GM19463 (cell line): Measurements from ENCODE around the gene DDA1.
"Not testable (repeated sequence)": the region's sequence is repeated elsewhere in the genome, so short reads cannot be mapped to it uniquely, and the experiment has no call there.

Source experiments
- ATAC-seq: cut with Tn5 transposase; IDR thresholded peaks from one replicate; pipeline ENCODE4 v1.9.1; 2021; ENCODE audit warnings: mild to moderate bottlenecking, moderate library complexity; ENCODE audit not compliant: unreplicated experiment

DDA1 gene

GRCh38 chr19:17309198-17309964 is at the start of gene DDA1:
TSS of gene DDA1 (plus strand) at chr19:17309563. CDS start at chr19:17309655, 92 bp downstream.
- ATAC-seq, result peak; percentile 68

GRCh38 chr19:17259934-17260333 is 49.4 kb upstream of the DDA1 start:
- no peak for ATAC-seq

DNA sequence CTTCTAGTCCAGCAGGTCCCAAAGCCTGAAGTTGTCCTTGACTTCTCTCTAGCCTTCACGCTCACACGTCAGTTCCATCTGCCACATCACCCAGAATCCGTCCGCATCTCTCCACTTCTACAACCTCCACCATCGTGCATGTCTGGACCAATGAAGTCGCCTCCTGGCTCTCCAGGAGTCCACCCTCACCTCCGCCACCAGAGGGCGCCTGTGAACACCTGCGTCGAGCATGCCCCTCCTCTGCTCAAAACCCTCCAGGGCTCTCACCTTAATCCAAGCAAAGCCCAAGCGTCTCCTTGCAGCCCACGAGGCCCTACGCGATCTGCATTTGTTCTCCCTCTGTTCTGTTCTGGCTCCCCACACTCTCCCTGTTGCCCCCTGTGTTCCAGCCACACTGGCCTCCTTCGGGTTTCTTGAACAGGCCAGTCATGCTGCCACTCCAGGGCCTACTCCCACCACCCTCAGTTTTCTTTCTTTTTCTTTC is 48.5 kb upstream of the DDA1 start:
- peak; percentile 76 for ATAC-seq

- no peak for ATAC-seq
Measured at GRCh38 chr19:17262557-17262956, 46.8 kb upstream of the DDA1 start.

- ATAC-seq, result no peak
Measured at GRCh38 chr19:17263712-17264640, 45.4 kb upstream of the DDA1 start.

- no peak for ATAC-seq
Measured at GRCh38 chr19:17264641-17264979, 44.8 kb upstream of the DDA1 start, which contains the start of gene USHBP1. TSS of gene USHBP1 (minus strand) at chr19:17264745. CDS start at chr19:17264299, 446 bp downstream.

DNA sequence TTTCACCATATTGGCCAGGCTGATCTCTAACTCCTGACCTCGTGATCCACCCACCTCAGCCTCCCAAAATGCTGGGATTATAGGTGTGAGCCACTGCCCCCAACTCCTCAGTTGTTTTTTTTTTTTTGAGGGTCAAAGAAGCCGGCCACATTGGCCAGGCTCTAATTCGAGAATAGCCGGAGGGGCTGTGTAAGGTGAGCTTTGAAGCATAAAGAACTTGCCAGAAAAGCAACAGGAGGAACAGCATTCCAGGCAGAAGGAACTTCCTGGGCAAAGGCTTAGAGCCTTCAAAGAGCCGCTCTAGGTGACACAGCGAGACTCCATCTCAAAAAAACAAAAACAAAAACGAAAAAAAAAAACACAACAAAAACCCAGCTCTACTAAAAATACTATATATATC is 43.3 kb upstream of the DDA1 start:
- no peak for ATAC-seq

GRCh38 chr19:17266589-17266974 is 42.8 kb upstream of the DDA1 start:
- peak; percentile 3 for ATAC-seq

DNA sequence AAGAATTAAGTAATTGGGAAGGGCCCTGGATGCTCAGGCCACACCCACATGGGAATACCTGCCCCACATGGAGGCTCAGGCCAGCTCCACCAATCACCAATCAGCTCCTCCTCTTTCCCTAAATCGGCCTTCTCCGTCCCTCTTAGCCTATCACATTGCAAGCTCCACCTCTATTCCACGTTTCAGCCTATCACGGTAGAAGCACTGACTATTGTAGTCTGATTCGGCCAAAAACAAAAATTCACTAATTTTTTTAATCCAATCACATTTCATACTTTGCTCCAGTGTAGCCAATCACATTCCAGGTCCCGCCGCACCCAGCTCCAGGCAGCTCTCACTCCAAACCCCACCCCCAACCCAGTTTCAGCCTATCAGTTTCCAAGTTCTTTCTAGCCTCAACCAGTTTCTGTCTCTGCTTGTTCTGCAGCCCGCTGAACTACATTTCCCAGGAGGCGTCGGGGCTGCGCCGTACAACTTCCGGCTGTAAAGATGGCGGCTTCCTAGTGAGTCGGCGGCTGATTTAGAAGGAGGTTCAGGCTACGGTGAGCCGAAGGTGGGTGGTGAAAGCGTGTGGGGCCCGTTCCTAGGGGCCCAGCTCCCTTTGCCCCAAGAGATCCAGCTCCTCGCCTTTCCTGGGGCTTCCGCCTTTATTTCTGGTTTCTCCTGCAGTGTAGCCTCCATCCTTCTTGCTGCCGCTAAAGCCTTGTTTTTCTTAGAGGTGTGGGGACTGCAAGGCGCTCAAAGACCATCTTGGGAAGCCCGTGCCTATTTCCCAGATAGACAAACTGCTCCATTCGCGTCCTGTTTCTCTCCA is 42.2 kb upstream of the DDA1 start, which contains the start of gene BABAM1:
Gene BABAM1 (plus strand): TSS at position 469 of the 814 bp plus-strand sequence. CDS start 1,364 bp downstream, outside the sequence.
- peak; percentile 89 for ATAC-seq

- no peak for ATAC-seq
Measured at GRCh38 chr19:17268754-17269153, 40.6 kb upstream of the DDA1 start.

DNA sequence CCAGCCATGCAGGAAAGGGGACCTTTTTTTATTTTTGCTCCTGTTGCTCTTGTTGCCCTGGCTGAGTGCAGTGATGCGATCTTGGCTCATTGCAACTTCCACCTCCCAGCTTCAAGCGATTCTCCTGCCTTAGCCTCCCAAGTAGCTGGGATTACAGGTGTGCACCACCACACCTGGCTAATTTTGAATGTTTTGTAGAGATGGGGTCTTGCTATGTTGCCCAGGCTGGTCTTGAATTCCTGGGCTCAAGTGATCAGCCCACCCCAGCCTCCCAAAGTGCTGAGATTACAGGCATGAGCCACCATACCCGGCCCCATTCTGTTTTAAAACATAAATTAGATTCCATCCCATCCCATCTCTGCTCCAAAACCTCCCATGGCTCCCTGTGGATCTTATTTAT is 34.5 kb upstream of the DDA1 start:
- not testable (repeated sequence) for ATAC-seq

DNA sequence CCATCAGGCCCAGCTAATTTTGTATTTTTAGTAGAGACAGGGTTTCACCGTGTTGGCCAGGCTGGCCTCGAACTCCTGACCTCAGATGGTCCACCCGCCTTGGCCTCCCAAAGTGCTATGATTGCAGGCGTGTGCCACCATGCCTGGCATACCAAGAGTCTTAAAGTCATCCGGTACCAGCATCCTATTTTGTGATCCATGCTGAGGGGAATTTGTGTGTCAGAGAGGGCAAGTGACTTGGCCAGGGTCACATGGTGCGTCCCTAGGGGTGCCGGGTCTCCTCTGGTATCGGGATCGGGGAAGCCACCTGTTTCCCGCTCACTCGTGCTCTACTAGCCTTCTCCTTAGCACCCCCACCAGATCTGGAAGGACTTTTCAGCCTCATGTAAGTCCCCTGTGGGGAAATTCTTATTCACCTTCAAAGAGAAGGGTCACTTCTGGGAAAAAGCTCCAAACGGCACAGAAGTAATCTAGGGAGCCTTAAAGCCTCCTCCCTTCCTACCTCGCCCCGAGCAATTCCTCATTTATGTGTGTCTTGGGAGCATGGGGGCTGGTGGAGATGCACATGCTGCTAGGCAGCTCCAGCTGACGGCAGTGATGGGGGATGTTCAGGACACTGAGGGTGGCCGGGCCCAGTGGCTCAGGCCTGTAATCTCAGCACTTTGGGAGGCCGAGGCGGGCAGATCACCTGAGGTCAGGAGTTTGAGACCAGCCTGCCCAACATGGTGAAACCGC is 33.8 kb upstream of the DDA1 start:
- no peak for ATAC-seq

- no peak for ATAC-seq
Measured at GRCh38 chr19:17279436-17279835, 29.9 kb upstream of the DDA1 start.

DNA sequence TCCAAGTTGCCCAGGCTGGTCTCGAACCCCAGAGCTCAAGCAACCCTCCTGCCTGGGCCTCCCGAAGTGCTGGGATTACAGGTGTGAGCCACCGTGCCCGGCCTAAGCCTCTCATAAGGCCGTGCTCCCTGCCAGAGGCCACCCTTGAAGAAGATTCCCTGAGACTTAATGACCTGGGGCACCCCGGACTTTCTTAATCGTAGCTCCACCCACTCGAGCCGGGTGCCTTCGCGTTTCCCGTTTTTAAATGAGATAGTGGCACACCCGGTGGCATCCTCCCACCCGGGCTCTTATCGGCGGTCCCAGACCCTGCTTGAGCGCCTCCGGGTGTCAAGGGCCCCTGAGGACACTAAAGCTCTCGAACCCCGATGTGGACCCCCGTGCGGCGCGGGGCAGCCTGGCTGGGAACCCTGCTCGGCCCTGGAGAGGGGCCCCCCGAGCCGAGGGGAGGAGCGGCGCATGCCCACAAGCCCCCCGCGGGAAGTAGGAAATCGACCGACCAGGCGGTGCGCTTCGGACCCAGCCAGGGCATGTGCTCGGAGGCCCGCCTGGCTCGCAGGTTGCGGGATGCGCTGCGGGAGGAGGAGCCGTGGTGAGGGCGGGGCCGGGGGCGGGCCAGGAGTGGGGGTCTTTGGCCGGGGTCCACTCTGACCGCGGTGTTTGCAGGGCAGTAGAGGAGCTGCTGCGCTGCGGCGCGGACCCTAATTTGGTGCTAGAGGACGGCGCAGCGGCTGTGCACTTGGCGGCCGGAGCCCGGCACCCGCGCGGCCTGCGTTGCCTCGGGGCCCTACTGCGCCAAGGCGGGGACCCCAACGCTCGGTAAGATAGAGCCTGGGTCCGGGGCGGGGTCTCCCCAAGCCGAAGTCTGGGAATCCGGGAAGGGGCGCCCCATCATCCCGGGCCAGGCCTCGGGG is 27.7 kb upstream of the DDA1 start, which contains the start of gene ANKLE1:
Gene ANKLE1 (plus strand): TSS at position 511 of the 914 bp plus-strand sequence. CDS start 20 bp downstream, at position 531.
- ATAC-seq, result no peak

- peak; percentile 70 for ATAC-seq
Measured at GRCh38 chr19:17282488-17283125, 26.8 kb upstream of the DDA1 start.

- ATAC-seq, result no peak
Measured at GRCh38 chr19:17283504-17283996, 25.8 kb upstream of the DDA1 start.

GRCh38 chr19:17285415-17286135 is 23.8 kb upstream of the DDA1 start:
- ATAC-seq, result no peak

DNA sequence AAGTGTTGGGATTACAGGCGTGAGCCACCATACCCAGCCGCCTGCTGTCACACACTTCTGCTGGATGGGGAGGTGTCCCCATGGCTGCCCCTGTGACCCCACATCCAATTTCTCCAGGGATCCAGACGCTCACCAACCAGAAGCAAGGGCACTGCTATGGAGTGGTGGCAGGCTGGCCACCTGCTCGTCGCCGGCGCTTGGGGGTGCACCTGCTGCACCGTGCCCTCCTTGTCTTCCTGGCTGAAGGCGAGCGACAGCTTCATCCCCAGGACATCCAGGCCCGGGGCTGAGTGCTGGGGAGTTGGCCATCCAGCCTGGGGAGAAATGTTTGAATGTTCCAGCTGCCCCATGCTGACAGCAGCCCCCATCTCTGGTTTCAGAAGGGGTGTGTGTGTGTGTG is 23.1 kb upstream of the DDA1 start:
- ATAC-seq, result no peak
